Central memory CD4-positive, alpha-beta T cell (primary cell): ENCODE results near the gene STAG1.
A peak's percentile ranks its signal among the peaks of the same experiment; 100 is the strongest.
"Not testable (repeated sequence)": the region's sequence is repeated elsewhere in the genome, so short reads cannot be mapped to it uniquely, and the experiment has no call there.

Experiments used
- DNase-seq: peaks from one replicate; pipeline ENCODE4 v3.0.0; 2022

The STAG1 gene

GRCh38 chr3:136741063-136741462 lies 11.1 kb downstream of the STAG1 start:
- DNase-seq = no peak

GRCh38 chr3:136740351-136740958 lies 11.7 kb downstream of the STAG1 start:
- no peak for DNase-seq

- not testable (repeated sequence) for DNase-seq
These were observed 15.2 kb downstream of the STAG1 start for GRCh38 chr3:136736950-136737349.

GRCh38 chr3:136735103-136735502 lies 17.1 kb downstream of the STAG1 start:
- DNase-seq = no peak

- DNase-seq = no peak
These were observed 17.7 kb downstream of the STAG1 start for GRCh38 chr3:136734382-136735070.

- DNase-seq = no peak
These were observed 18.8 kb downstream of the STAG1 start for GRCh38 chr3:136733317-136733833.

GRCh38 chr3:136731274-136731884 lies 20.8 kb downstream of the STAG1 start:
- no peak for DNase-seq

- DNase-seq = no peak
These were observed 21.4 kb downstream of the STAG1 start for GRCh38 chr3:136730595-136731273.

GRCh38 chr3:136728918-136729317 lies 23.3 kb downstream of the STAG1 start:
- no peak for DNase-seq

GRCh38 chr3:136728473-136728872 lies 23.7 kb downstream of the STAG1 start:
- DNase-seq = peak; percentile 12

GRCh38 chr3:136725468-136725867 lies 26.7 kb downstream of the STAG1 start:
- DNase-seq = no peak

GRCh38 chr3:136722916-136723315 lies 29.3 kb downstream of the STAG1 start:
- not testable (repeated sequence) for DNase-seq

- not testable (repeated sequence) for DNase-seq
These were observed 29.8 kb downstream of the STAG1 start for GRCh38 chr3:136722399-136722798.

- no peak for DNase-seq
These were observed 32.1 kb downstream of the STAG1 start for GRCh38 chr3:136720091-136720490.

- no peak for DNase-seq
These were observed 35.5 kb downstream of the STAG1 start for GRCh38 chr3:136716629-136717028.

GRCh38 chr3:136714020-136714419 lies 38.2 kb downstream of the STAG1 start:
- no peak for DNase-seq

GRCh38 chr3:136712941-136713340 lies 39.2 kb downstream of the STAG1 start:
- no peak for DNase-seq

GRCh38 chr3:136711888-136712287 lies 40.3 kb downstream of the STAG1 start:
- DNase-seq = not testable (repeated sequence)

- no peak for DNase-seq
These were observed 40.9 kb downstream of the STAG1 start for GRCh38 chr3:136711277-136711676.

- DNase-seq = not testable (repeated sequence)
These were observed 42.4 kb downstream of the STAG1 start for GRCh38 chr3:136709775-136710174.

GRCh38 chr3:136708333-136708985 lies 43.7 kb downstream of the STAG1 start:
- DNase-seq = no peak

- DNase-seq = no peak
These were observed 48.7 kb downstream of the STAG1 start for GRCh38 chr3:136703429-136703828.
